Dedifferentiated amniotic fluid mesenchymal stem cell (primary cell): Measurements from ENCODE around the gene OR2V2.

ENCODE experiments used
- DNase-seq: peaks from one replicate; pipeline ENCODE4 v3.0.0-alpha.2; 2016; ENCODE audit errors: extremely low spot score

OR2V2 gene

DNA sequence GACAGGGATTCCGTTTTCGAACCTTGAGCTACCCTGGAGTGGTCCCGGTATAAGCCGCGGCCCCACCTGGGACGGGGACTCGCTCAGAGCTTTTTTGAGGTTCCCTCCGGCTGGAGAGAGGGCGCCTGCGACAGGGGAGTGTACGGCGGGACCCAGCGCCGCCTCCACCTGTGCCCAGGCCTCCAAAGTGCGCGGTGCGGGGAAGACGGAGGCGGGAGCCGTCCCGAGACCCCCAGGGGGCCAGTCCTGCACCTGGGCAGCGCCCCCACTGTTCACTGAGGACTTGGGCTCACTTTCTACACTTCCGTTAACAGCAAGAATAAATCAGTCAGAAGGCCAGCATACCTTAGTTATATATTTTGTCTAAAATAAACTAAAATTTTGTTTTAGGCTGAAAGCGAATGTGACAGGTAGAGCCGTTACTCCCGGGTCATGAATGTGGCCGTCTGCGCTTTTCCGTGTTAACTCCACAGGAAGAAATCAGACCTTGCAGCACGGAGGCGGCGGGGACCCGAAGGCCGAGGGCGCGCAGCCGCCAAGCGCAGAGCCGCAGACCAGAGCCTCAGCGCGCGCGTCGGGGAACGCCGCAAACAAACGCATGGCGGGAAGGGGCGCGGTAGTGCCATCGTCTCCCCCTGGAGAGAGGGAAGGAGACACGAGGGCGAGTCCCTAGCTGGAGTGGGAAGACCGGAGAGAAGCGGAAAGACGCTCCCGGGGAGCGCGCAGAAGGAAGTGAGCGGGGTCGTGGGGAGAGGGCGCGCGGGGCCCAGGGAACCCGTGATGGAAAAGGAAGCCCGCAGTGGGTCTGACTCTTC is 43.5 kb downstream of the OR2V2 start:
- no peak for DNase-seq

DNA sequence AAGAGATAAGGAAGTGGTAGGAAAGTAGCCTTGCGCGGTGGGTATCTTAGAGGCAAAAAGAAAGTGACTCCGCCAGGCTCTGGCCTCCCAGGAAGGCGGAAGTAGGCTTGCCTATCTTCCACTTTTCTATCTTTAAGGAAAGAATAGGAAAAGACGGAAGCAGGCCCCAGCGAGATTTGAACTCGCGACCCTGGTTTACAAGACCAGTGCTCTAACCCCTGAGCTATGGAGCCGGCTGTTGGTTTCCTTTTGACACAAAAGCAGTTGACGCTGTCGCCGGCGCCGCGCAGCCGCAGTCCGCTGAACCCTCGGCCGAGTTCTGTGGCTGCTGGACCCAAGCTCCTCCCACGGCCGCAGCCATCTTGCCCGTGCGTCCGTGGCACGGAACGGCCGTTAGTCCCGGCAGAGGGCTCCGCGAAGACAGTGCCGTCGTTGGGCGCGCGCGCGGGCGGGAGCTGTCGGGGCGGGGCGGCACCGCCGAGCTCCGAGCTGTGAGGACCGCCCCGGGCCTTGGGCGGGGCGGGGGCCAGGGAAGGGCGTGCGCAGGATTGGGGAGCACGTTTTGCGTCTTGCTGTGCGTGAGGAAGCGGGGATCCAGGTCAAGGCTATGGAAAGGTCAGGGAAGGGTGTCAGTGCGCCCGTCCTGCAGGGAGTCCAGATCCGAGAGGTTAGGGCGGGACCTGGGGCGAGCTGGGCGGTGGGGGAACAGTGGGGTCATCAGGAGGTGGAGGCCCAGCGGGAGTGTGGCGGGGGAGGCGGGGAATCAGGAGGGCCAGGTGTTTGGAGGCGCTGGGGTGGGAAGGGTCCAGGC is 44.3 kb downstream of the OR2V2 start:
- peak; percentile 92 for DNase-seq

- DNase-seq = no peak
These were observed 45.1 kb downstream of the OR2V2 start for GRCh38 chr5:181192337-181193046.

DNA sequence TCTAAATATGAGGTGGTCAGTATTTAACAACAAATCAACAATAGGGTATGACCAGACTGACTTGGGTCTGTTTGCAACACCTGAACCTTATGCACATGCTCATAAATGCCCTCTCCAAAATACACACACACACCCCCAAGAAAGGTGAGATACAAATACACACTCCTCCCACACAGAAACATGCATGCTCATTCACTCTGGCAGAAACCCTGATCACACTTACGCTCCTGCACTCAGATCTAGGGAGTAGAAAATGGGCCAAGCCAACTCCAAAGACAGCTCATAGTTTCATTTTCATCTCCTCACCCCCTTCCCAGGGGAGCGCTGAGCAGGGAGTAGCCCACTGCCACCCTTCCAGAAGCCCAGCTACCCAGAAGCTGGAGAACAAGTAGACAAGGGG is 46.3 kb downstream of the OR2V2 start:
- DNase-seq = no peak

DNA sequence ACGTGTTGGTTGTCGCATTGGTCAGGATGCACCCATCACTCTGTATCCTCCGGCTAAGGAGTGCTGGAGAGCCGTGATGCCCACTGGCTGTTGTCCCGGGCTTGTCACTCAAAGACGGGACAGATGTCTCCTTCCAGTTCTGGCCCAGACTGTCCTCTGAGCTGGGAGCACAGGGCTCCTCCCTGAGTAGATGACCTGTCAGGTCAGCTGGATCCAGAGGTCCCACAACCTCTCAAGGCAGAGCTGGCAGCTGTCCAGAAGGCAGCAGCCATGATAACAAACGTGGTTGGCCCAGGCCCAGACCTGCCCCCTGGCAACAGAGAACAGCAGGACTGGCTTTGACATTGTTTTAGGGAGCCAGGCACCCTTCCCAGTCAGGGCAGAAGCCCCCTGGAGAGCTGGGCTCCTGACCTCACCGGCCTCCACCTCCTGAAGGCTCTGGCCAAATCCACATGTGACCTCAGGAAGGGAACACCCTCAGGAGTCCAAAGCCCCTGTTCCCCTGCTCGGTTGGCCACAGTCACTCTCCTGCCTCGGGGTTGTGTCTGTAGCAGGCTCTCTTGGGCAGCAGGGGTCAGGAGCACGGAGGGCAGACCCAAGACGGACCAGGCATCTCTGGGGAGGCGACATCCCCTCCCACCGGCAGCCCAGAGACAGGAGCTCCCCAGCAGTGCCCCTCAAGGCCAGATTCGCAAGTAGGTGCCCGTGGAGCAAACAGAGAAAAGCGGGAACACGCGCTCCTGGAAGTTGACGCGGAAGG is 47.3 kb downstream of the OR2V2 start:
- DNase-seq = no peak

DNA sequence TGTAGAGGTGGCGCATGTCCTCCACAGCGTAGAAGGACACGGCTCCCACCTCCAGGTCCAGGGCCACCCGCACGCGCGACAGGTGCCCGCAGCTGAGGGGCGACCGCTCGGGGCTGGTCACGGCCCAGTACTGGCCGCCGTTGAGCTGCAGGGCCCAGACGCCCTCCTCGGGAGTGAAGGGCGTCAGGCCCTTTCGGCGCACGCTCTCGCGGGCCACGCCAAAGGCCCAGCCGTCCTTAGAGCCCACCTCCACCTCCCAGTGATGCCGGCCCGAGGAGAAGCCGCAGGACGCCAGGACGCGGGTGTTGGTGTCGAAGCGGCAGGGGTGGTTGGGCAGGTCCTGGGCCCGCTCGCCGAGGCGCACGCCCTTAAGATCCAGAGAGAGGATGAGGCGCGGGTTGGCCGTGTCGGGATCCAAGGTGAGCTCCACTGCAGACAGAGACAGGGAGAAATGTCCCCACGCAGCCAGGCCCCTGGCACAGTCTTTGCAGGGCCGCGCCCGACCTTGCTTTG is 47.9 kb downstream of the OR2V2 start:
- DNase-seq = no peak

GRCh38 chr5:181197326-181197951 is 50.1 kb downstream of the OR2V2 start:
- no peak for DNase-seq

DNA sequence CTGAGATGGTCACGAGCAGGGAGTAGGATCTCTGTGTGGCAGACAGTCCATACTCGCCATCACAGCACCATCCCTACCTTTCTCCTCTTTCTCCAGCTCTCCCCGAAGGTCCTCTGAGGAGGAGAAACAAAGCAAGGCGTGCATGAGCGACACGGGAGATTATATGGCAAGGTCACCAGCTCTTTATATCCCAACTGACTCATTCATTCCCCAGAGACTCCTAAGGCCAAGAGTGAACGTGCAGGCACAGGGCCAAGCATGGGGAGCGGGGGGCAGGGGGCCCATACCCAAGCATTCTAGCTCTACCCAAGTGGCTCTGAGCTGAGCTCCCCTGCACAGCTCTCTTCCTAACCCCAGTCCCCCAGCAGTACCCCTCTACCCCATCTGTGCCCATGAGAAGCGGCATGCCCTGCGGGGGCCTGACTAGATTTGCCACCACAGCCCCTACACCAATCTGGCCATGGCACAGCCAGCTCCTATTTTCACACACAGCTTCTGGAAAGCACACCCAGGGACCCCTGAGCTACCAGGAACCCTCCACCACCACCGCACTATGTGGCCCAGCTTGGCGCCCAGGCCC is 50.8 kb downstream of the OR2V2 start:
- no peak for DNase-seq

GRCh38 chr5:181198905-181199519 is 51.6 kb downstream of the OR2V2 start:
- no peak for DNase-seq

DNA sequence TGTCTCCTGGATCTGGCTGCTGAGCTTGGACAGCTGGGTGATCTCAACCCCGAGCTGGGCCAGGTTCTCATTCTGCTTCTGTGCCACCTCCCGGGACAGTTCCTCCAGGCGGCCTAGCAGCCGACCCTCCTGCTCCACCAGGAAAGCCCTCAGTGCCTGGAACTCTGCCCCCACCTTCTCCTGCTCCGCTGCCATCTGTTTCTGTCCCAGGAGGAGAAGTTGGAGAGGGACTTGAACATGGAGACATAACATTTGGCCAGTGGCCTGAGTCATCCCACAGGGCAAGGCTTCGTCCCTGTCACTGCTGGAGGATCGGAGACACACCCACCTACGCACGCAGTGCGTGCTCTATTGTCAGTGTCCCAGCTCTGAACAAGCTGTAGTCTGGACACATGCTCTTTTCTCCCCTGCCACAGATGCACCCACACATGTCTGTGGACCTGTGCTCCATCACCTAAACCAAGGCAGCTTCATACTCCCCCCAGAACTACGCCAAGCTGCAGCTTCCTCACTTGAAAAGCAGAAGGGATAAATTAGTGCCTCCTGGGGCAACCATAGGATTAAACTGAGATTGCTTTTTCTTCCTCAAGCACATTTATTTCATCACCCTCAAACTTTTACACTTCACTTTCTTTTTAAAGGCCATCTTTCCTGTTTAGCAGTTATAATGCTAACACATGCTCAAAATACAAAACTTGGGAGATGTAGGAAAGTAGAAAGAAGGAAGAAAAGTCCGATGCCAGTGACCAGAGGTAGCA is 52.7 kb downstream of the OR2V2 start:
- DNase-seq = no peak

DNA sequence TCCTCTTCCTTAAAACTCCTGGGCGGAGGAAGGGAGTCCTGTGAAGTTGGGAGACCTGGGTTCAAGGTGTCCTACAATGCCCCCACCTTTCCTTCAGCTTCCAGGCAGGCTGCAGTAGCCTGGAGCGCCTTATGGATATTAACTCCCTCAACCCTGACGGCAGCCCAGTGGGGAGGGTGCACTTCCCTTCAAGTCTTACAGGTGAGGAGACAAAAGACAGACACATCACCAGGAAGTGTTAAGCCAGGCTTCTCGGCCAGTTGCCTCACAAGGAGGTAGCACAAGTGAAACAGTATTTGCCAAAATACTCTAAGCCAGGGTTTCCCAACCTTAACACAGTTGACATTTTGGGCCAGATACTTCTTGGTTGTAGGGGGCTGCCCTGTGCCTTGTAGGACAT is 53.4 kb downstream of the OR2V2 start:
- DNase-seq = no peak

DNA sequence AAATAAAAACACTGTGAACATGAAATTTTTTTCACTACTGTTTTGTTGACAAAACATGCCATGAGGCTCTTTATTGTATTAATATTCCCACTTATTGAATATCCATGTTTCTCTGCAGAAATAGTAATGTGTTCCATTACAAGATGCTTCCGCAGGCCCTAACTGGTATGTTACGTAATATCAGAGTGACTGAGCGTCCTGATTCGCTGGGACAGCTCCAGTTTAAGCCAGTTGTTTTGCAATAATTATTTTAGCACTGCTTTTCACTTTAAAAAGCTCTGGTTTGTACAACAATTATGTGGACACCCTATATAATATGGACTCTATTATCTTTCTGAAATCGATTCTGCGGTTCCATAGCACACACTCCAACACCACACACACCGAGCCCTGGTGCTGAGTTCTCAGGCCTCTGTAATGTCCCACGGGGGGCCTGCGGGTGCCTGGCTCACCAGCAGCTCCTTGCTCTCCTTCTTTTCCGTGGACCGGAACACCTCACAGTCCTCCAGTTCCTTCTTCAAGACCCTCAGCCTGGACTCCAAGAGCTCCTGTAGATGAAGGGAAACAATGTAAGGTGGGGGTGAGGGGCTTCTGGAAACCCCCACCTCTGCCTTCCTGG is 55.8 kb downstream of the OR2V2 start:
- no peak for DNase-seq

GRCh38 chr5:181203777-181204112 is 56.4 kb downstream of the OR2V2 start:
- DNase-seq = no peak

DNA sequence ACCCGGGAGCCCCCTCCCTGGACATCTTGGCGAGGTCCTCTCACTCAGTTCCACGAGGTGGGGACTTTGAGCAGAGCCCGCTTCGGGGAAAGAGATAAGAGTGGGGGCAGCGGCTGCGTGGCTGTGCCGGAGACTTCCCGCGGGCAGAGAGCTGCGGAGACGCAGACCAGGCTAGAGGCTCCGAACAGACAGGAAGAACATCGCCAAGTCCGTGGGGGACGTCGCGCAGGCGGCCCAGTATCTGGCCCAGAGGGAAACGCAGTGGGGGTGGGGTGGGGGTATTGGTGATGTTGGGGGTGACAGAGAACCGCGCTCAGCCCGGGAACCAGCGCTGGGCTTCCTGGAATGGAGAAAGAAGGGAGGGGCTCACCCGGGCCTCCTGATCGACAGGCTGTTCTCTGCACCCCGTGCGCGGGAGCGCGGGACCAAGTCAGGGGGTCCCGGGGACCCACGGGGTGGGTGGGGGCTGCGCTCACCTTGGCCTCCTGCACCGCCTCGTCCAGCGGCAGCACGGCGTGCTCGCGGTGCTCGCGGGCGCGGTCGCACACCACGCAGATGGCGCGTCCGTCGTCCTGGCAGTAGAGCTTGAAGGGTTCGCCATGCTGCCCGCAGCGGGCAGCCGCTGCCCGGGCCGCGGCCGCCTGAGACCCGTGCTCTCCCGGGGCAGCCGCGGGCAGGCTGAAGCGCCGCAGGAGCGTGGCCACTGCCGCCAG is 56.9 kb downstream of the OR2V2 start:
- DNase-seq = no peak

- no peak for DNase-seq
These were observed 57.7 kb downstream of the OR2V2 start, which contains the start of gene TRIM7 for GRCh38 chr5:181204826-181205760. TSS of gene TRIM7 (minus strand) at chr5:181205196. CDS start at chr5:181205110, 86 bp downstream.

DNA sequence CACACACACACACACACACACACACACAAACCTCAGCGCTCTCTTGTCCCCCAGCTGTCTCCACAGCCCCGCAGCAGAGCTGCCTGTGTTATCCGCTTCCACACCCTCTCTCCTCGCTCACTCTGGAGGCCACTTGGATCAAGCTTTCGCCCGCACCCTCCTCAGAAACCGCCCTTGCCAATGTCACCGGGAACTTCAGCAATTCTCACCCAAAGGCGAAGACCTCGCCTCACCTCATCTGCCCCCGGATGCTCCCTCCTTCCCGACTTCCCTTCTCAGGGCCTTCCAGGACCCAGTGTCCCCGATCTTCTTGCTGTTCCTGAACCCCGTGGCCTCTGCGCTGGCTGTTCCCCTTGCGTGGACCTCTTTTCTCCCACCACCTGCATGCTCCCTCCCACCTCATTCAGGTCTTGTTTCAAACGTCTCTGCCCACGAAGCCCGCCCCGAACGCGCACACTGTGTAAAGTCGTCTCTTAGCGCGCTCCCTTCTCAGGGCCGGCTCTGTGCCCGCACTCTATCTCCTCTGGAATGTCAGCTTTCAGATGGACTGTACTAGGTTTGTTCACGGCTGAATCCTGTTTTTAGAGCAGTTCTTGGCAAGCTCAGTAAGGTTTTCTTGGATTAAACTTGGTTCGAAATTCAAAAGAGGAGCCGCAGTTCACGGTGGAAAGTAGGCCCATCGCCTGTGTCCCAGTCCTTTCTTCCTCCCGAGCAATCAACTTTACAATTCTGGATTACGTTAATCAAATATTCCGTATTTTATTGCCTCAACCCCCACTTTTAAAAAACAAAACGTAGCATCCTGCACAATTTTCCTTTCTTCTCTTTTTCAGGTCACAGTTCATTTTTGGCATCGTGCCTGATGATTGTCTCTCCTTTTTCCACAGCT is 58.6 kb downstream of the OR2V2 start:
- no peak for DNase-seq
